ENCODE results near the gene AUNIP.

The AUNIP gene

DNA sequence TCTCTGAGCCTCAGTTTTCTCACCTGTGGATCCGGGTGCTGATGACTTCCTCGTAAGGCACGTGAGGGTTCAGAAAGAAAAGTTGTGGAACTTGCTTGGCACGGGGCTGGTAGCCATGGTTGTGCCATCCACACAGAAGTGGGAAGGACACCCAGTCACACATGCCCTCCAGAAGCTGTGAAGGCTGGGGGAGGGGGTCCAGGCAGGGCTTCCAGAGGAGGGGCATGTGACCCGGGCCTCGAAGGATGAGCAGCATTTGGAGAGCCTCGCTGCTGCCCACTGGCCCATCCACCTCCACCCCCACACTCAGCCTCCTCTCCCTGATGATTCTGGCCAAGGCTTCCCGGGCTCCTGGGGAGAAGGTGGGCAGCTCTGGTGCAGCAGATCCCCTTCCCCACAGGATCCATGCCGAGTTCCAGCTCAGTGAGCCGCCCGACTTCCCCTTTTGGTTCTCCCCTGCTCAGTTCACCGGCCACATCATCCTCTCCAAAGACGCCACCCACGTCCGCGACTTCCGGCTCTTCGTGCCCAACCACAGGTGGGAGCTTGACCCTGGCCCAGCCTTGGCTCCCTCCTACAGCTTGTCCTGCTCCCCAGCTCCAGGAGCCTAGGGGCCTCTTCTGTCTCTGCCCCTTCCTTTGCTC is 49.9 kb downstream of the AUNIP start:
- no peak for DNase-seq (ENCODE audit: low read depth)

GRCh38 chr1:25808481-25809244 is 50.6 kb downstream of the AUNIP start:
- DNase-seq (ENCODE audit: low read depth): no peak

- no peak for DNase-seq (ENCODE audit: low read depth)
Measured at GRCh38 chr1:25807480-25808390, 51.5 kb downstream of the AUNIP start.

DNA sequence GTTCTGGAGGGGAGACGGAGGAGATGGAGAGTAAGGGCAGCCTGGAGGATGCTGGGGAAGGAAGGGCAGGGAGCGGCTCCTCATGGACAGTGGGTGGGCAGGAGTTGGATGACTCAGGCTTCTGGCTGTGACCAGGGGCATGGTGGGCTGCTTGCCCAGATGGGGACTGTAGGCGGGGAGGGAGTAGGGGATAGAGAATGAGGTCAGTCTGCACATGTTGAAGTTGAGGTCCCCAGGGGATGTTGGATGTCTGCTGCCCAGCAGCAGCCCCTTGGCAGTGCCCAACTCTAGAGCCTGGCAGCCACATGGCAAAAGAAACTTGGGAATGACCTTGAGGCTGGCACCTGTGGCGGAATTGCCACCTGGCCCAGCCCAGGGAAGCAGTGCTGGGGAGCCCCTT is 52.8 kb downstream of the AUNIP start:
- no peak for DNase-seq (ENCODE audit: low read depth)

DNA sequence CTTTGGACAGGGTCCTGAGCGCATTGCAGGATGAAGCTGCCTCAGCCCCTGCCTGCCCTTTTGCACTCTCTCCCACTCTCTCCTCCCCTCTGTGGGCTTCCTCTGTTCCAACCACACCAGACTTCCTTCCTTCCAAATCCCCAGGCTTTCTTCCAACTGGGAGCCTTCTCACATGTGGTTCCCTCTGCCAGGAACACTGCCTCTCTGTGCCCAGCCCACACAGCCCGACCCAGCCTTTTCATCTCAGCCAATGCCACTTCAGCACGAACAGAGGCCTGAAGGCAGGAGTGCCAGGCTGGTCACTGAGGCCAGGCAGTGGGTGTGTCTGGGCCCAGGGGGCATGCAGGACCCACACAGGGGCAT is 53.4 kb downstream of the AUNIP start:
- DNase-seq (ENCODE audit: low read depth): no peak

DNA sequence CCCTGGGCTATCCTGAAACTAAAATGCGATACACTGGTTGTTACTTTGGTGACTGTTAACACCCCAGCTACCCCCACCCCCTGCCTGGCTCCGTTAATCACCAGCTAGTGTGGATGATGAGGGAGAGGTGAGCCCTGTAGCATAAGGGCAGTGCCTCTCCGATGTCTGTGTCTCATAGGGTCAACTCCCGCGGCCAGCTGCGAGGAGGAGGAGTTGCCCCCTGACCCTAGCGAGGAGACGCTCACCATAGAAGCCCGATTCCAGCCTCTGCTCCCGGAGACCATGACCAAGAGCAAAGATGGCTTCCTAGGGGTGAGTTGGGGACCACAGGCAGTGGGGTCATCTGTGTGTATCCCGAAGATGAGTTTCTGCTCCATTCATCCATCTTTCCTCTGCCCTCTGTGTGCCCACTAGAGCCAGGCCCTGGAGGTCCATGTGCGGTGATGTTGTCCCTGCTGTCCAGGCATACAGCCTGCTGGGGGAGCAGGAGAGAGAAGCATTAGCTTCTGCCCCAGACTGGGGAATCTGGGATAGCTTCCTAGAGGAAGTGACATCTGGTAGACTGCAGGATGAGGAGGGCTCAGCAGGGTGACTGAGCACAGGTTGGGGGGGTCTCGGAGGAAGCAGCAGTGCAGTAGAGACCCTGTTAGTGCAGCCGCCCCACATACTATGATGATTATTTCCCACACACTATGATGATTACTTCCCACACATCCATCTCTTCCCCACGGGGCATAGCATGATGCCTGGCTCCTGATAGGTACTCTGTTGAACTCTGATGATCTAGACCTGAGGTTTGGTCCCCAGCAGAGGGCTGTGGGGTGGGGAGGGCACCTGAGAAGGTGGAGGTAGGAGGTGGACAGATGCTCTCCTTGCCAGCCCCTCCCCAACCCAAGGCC is 54.0 kb downstream of the AUNIP start:
- no peak for DNase-seq (ENCODE audit: low read depth)

DNA sequence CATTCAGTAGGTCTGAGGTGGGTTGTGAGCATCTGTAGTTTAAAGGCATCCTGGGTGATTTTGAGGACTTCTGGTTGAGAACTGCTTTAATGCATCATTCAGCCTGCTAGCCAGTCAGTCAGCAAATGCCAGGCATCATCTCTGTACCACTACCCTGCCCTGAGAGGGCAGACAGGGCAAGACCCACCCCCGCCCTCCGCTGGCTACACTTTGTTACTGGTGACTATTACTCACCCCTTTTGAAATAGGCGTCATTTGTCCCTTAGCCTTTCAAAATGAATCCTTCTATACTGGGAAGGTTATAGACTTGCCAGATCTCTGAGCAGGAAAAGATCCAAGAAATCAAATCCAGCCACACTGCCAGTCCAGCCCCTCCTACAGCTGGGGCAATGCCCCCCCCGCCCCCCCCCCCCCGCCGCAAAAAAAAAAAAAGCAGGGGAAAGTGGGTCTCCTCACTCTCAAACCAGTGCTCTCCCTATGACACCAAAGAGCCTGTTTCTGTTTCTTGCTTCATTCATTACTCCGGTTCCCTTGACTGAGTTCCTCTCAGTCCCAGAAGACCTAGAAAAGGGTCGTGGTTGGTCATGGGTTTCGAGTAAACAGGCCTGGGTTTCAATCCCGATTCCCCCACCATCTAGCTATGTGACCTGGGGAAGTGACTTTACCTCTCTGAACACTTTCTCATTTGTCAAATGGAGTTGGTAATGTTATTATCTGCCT is 54.9 kb downstream of the AUNIP start:
- no peak for DNase-seq (ENCODE audit: low read depth)

GRCh38 chr1:25803368-25803767 is 55.9 kb downstream of the AUNIP start:
- DNase-seq (ENCODE audit: low read depth): no peak

DNA sequence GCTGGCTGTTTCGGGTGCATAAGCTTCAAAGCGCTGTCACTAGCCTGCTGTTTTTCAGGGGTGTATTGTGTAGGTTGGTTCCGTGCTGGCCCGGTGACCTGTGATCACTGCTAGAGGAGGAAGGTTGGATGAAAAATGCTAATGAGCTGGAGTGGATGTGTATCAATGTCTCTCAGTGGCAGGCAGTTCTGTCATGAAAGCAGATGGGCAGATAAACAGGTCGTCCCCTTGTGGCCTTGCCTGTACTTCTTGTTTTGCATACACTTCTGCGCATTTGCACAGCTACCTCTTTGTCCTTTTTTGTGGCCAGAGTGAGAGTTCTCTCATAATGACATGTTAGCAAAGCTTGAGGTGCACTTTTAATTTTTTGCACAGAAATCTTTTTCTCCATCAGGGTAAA is 56.3 kb downstream of the AUNIP start:
- no peak for DNase-seq (ENCODE audit: low read depth)

DNA sequence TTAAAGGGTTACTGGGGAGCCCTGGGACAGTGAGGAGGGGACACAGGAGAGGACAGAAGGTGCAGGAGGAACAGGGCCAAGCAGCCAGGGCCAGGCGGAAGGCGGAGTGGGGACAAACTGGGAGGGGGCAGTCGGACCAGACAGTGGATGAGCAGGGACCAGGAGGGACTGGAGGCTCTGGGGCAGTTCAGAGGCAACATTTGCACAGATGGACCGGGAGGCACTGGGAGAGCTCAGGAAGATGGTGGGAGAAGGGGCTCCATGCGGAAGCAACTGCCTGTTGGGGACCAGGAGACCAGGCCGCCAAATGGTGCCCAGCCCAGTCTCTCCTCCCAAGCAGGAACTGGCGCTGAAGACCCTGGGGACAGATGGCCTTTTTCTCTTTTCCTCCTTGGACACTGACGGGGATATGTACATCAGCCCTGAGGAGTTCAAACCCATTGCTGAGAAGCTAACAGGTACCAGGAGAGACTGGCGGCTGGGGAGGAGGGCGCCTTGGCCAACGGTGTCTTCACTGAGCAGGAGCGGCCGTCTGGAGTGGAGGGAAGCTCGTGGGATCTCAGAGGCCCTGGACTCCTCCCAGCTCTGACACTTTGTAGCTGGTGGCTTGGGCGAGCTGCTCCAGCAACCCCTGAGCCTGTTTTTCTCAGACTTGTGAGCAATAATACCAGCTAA is 58.4 kb downstream of the AUNIP start:
- DNase-seq (ENCODE audit: low read depth): no peak

GRCh38 chr1:25799935-25800702 is 59.1 kb downstream of the AUNIP start, which contains the start of gene SELENON:
TSS of gene SELENON (plus strand) at chr1:25800193. CDS start at chr1:25800231, 38 bp downstream.
- no peak for DNase-seq (ENCODE audit: low read depth)

GRCh38 chr1:25799352-25799934 is 59.8 kb downstream of the AUNIP start:
- DNase-seq (ENCODE audit: low read depth): no peak

DNA sequence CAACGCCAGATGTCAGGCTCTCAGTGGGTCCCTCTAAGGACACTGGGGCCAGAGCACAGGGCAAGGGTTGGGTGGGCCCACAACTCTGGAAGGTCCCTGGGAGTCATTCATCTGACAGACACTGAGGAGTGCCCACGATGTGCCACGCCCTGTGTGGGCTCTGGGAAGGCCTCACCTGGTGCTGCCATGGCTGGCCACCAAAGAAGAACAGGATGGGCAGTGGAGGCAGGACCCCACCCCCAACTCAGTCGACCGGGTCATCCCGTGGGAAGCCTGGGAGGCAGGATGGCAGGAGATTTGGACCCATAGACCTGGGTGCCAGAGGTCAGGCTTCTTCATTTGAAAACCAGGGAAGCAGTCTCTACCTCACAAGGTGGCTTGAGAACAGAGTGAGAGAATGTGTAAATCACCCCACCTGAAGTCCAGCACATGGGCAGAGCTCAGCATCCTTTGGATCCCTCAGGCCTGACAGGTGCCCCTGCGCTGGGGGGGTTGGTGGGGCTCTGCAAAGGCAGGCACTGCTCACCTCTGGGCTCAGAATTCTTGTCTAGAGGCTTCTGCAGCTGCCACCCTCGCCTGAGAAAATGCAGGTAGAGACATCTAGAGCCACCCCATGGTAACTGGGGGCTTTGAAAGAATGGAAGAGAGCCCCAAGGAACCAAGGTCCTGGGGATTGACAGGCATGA is 60.4 kb downstream of the AUNIP start:
- DNase-seq (ENCODE audit: low read depth): no peak

DNA sequence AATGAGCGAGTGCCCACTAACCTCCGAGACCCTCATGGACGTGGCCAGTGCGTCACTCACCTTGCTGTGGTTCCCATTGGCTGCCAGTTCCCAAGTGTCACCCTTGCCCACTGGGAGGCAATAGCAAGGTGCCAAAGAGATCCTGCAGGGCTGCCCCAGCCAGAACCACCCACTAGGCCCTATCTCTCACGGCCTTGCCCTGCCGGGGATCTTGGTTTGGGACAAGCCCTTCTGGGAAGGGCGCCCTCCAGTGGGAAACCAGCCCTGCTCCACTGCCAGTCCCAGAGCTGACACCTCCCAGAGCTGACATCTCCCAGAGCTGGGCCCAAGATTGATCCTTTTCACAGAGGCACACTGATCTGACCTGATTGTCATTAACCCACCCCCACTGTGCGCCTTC is 61.3 kb downstream of the AUNIP start:
- DNase-seq (ENCODE audit: low read depth): no peak

GRCh38 chr1:25796811-25797458 is 62.3 kb downstream of the AUNIP start:
- DNase-seq (ENCODE audit: low read depth): peak; percentile 47

DNA sequence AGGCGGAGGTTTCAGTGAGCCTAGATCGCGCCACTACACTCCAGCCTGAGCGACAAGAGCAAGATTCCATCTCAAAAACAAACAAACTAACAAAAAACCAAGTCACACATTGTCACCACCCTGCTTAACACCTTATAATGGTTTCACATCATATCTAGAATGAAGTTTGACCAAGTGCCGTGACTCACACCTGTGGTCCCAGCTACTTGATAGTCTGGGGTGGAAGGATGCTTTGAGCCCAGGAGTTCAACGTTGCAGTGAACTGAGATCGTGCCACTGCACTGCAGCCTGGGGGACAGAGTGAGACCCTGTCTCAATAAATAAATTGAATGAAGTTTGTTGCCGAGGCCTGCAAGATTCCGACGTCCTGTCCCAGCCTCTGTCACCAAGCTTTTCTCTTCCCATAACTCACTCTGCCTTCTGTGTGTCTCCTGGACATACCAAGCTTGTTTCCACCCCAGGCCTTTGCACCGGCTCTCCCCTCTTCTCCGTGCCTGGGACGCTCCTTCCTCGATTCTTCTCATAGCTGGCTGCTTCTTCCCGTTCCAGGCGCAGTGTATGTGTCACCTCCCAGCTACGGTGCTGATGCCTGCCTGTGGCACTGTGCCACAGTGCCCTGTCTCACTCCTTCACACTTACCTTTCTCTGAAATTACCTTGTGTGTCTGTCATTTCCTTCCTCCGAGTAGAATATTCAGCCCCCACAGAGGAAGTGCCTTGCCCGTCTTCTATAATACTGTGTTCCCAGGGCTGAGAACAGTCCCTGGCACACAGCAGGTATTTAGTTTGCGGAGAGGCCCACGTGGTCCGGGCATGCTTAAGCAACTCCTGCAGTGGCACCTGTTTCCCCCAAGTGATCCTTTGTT is 63.1 kb downstream of the AUNIP start:
- DNase-seq (ENCODE audit: low read depth): no peak

DNA sequence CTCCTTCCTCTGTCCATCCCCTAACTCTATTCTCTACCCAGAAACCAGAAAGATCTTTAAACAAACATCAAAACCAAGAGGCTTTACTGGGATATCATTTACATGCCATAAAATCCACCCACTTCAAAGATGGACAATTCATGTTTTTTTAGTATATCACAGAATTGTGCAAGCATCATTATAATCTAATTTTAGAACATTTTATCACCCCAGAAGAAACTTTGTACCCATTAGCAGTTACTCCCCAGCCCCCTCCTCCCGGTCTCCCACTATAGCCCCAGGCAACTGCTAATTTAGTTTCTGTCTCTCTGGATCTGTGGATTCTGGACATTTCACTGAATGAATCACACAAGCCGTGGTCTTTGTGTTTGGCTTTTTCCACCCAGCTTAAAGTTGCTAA is 64.0 kb downstream of the AUNIP start:
- no peak for DNase-seq (ENCODE audit: low read depth)
